ENCODE measurements around the gene MOB4. TPM values are rescaled to one million over a fixed set of nuclear protein-coding genes. Genes with fewer than 3 reads are reported as not detected.

MOB4 gene
- 14.8 and 21.1 TPM in 2 replicates for total RNA-seq (2014; rRNA removed; shearing (Covaris generic))

GRCh38 chr2:197515739-197516392, at the start of gene MOB4:
TSS of gene MOB4 (plus strand) at chr2:197516066. CDS start at chr2:197516087, 21 bp downstream.

GRCh38 chr2:197499594-197500502, 16.0 kb upstream of the MOB4 start, which contains the start of the genes HSPD1 and HSPE1:
TSS of gene HSPD1 (minus strand) at chr2:197499840. CDS start at chr2:197498848, 992 bp downstream.
TSS of gene HSPE1 (plus strand) at chr2:197500379. CDS start at chr2:197500437, 58 bp downstream.

Small RNA genes lying within 50 kb of the gene (small RNA-seq; reads per million reads assigned to genes)
- not detected for gene AC020550.1

Other genes starting within 250 kb of the MOB4 start
- gene ANKRD44, start 205.3 kb upstream of the MOB4 start, total RNA-seq (2014; rRNA removed; shearing (Covaris generic)), result 5.2 and 18.2 TPM in 2 replicates
- 117 and 137 TPM in 2 replicates for gene SF3B1, start 81.0 kb upstream of the MOB4 start, total RNA-seq (2014; rRNA removed; shearing (Covaris generic))
- 14.6 and 17.1 TPM in 2 replicates for gene COQ10B, start 62.5 kb upstream of the MOB4 start, total RNA-seq (2014; rRNA removed; shearing (Covaris generic))
- gene HSPD1, start 16.2 kb upstream of the MOB4 start, total RNA-seq (2014; rRNA removed; shearing (Covaris generic)), result 308 and 401 TPM in 2 replicates
- gene HSPE1, start 15.7 kb upstream of the MOB4 start, total RNA-seq (2014; rRNA removed; shearing (Covaris generic)), result 188 and 208 TPM in 2 replicates
- 0.88 and 2.3 TPM in 2 replicates for gene RFTN2, start 159.5 kb downstream of the MOB4 start, total RNA-seq (2014; rRNA removed; shearing (Covaris generic))
- gene MARS2, start 189.3 kb downstream of the MOB4 start, total RNA-seq (2014; rRNA removed; shearing (Covaris generic)), result 6.6 and 7.1 TPM in 2 replicates

Data from A375 (cell line).